Myocyte (in vitro differentiated cells): Measurements from ENCODE around the gene CDC42BPB. TPM values are rescaled to one million over a fixed set of nuclear protein-coding genes. Genes with fewer than 3 reads are reported as not detected.
A peak's percentile ranks its signal among the peaks of the same experiment; 100 is the strongest.

ENCODE experiments used
- DNase-seq: peaks from one replicate; pipeline ENCODE4 v3.0.0-alpha.2; 2012; ENCODE audit warnings: low read depth
- total RNA-seq: library from RNA; depleted of rRNA; stranded (reverse); fragments of >200 nt; gene quantifications from 2 replicates; pipeline ENCODE4 v1.2.3, GENCODE V29; 2014

Gene CDC42BPB
- total RNA-seq, 1 donor from 2014 or later, result 63.4 TPM

DNA sequence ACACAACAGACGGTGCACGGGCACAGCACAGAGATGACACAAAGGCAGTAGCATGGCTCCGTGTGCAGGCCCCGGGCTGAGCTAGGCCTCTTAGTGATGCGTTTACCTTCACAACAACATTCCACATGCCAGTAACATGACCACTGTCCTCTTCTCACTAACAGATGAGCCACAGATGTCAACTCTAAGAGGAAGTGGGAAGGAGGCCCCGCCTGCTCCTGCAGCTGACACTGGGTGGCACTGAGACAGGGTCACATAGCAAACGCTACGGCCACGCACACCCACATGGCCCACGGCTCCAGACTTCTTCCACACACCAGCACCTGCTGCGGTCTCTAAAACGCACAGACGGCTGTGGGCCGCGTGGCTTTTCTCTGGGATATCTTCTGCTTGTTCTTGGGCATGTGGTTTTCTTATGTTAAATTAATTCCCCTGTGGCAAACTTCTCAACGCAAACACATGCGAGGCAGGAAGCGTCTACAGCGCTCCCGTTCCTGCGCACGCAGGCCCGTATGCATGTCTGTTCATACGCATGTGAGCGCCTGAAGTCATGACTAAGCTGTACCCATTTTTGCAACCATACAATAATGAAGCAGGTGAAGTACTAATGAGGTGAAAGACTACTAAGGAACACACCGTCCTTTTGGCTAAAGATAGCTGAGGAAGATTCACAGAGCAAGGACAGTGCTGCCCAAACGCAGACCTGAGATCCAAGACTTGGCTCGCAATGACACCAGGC is 108.1 kb downstream of the CDC42BPB start:
- DNase-seq, result peak; percentile 92

DNA sequence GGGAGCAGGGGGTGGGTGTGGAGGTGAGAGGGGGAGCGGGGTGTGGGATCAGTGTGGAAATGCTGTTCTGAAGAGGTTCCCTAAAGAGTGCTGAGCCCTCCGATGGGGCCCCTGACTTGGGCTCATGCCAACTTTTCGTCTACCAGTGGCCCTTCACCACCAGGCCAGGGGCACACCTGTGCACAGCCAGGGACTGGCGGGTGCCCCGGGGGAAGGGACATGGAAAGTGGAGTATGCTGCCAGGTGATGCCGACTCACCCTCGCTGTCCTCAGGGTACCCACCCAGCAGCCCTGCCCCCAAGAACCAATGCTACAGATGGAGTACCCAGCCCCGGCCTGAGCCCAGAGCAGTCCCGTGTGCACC is 108.7 kb downstream of the CDC42BPB start:
- DNase-seq, result no peak

DNA sequence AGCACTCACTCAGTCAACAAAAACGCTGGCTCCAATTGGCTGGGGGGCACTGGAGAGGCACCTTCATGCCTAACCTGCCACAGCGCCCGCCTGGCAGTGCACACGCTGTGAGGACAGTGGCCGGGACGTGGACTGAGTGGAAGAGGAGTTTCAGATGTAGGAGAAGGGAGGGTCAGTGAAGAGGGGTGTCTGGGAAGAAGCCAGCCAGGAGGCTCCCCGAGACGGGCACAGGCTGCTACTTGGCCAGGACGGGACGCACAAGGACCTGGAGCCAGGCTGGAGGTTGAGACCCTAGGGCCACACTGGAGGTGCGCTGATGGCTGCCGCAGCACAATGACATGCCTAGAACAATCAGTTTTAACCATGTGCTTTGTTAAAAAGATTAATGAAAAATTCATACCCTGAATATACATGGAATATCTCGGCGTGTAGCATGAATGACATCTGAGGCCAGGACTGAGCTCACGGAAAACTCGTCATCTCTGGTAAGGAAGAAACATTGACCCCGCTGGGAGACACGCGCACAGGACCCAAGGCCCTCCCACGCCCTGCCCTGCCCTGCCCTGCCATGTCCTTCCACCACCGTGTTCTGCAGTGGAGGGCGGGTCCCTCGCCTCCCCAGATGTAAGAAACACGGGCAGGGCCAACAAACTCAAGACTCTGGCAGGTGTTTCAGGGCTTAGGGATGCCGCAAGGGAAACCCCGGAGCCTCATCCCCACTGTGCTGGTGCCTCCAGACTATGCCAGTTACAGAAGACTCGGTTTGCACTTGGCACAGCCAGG is 109.8 kb downstream of the CDC42BPB start:
- DNase-seq, result no peak

DNA sequence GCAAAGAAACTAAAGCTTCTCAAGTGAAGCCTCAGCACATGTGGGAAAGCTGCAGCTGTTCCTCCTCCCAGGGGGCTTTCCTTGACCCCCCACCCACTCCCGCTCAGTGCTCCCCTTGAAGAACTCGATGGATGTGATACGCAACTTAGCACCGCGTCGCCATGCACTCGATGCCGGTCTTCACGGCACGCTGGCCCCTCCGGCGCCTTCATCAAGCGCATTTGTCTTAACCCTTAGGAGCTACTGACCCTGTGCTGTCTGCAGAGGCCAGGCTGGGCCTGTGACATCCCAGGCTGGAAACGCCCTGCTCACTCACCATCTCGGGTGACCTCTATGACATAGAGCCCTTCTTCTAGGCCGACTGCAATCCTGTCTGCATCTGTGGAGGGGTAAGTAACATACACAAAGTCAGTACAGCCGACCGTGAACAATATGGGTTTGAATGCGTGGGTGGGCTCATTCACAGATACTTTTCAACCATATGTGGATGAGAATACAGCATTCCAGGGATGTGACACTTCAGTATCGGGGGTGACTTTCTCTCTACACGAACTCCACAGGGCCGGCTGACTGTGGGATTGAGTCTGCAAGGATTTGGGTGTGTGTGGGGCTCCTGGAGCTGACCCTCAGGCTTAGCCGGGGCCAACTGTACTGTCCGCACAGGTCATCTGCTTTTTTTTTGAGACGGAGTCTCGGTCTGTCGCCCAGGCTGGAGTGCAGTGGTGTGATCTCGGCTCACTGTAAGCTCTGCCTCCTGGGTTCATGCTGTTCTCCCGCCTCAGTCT is 111.8 kb downstream of the CDC42BPB start:
- no peak for DNase-seq

DNA sequence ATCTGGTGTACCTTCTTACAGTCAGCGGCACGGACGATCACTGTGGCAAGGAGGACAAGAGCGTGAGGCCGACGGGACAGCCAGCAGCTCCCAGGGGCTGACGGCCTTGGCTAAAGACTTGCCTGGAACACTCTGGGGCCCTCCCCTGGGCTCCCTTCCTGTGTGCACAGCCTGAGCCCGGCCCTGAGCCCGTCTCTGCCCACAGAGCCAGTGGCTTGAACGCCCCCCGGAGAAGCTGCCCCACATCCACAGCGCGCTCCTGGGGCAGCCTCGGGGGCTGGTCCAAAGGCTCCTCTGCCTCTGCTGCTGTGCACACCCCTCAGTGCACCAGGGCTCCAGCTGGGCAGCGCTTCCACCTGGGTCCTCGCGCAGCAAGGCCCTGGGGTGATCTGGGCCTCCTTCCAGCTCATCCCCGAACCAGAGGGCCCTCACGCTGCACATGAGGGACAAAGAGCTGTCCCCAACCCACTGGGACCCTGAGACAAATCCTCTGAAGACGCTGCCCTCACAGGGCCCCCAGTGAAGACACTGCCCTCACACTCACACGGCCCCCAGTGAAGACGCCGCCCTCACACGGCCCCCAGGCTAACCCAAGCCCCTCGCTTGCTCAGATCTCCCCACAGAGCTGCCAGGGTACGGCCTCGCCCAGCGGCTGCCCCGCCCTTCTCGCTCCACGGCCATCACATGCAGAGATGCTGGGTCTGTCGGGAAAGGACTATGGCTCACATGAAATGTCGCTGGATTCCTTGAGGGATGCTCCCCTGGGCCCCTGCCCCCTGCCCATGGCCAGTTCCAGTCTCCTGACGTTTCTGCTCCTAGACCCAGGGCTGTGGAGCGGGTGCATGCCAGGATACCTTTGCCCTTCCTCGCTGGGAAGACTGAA is 112.7 kb downstream of the CDC42BPB start:
- DNase-seq, result no peak

DNA sequence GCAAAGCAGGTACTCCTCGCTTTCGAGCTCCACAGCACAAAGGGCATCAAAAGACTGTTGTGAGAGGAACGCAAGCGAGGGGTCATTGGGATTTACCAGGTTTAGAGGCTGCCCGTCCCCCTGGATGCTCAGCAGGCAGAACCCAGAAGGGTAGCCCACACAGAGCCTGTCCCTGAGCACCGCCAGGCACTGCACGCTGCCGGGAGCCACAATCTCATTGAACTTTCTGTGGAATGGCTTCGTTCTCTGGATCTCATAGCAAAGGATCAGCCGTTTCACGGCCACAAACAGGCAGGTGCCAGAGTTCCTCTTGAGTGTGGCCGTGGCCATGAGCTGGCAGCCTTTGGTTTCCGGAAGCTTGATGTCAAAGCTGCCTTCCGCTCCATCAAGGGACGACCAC is 113.4 kb downstream of the CDC42BPB start:
- no peak for DNase-seq

DNA sequence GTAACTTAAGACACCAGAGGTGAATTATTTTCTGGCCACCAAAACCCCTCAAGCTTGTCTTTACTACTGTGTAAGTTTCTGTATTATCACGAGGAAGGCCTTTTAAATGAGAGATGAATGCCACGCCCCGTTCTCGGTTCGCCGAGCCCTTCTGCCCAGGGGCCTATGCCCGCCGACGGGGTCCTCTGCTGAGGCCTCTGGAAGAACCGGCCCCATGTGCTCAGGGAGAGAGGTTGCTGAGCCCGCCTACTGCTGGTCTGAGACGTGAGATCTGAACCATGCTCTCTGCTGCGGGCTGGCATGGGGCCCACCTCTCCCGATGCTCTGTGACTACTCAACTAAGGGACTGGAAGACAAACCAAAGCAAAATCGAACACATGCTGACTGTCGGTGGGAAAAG is 113.9 kb downstream of the CDC42BPB start:
- no peak for DNase-seq

DNA sequence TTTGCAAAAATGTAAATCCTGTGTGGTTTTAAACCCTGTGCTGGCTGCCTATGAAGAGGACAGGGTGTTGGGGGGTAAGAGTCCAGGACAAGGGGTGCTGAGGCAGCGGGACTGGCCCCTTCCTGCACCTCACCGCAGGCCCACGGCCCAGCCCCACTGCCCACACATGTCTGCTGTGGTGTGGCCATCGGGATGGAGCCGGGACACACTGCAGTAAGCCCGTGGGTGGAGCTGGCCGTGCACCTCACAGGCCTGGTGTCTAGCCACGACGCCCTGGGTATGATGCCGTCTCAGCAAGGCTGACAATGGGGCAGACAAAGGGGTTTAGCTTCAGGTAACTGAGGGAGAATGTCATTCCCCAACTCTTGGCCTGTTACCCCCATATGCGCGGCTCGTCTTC is 115.3 kb downstream of the CDC42BPB start:
- DNase-seq, result no peak

DNA sequence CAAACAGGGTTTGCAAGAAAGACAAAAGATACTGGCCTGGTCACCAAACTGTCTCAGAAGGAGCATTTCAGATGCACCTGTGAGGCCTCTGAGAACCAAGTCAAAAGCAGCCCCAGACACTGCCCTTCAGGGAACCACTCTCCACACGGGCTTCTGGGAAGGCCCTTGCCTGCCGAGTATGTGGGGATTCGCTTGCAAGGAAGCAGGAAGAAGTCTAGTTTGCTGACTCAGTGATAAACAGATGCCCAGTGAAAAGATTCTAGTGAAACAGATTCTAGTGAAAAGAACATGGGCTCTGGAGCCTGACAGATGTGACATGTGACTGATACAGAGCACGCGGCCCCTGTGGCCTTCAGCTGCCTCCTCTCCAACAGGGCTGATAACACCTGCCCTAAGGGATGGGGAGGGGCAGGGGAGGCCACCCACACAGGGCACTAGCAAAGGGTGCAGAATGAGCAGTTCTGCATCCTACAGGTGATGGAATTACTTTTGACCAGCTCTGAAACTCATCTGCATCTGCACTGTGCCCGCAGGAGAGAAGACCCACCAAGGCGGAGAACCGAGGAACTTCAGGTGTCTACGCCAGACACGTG is 115.8 kb downstream of the CDC42BPB start:
- no peak for DNase-seq

DNA sequence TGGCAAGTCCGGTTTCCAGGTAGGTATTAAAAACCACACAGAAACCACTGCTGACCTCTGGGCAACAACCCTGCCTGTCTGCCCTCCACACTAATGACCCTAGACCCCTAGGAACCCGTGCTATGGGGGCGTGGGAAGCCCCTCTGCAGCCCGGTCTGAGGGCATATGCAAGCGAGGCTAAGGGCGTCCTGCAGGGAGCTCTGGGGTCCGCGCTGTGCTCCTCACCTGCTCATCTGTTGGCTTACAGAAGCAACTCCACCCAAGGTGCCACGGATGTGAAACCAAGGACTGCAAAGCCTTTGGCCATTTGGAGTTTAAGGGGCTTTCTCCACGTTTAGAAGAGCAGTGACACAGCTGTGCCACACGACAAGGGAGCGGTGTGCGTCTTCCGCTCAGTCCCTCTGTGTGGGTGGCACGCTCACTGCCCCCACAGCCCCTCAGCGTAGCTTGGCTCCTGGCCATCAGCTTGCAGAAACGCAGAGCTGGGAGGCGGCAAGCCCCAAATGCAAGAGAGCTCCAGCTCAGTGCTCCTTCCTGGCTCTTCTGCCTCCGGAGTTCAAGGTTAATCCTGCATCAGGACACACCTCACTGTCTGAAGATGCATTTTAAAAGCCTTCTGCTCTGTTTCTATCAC is 116.5 kb downstream of the CDC42BPB start:
- no peak for DNase-seq

DNA sequence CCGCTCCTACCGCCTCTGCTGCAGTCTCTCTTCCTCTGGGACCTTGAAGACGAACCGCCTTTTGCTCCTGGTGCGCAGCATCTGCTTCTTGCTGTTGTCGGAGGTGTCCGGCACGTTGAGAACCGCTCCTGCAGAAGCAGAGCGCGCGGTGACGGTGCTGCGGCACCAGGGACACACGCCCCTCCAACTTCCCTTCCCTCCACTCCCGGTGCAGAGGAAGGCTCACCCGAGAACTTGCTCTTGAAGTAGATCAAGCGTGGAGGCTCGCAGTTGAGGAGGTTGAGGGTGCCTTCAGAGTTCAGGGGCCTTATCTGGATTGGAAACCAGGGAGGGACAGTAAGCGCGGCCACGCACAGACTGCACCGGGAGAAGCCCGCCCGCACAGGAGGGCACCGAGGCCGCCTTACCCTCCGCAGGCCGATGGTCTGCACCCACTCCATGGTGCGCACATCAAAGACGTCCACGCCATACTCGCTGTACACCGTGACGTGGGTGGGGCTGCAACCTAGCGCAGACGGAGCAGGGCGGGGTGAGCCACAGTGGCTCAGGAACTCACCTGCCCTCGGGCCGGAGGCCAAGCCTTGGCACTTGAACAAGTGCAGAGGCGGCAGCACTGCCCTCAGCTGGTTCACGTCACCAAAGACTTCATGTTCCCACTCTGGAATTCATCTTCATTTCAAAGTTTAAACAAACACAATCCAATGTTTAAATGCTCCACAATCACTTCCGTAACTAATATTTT is 117.4 kb downstream of the CDC42BPB start:
- no peak for DNase-seq

DNA sequence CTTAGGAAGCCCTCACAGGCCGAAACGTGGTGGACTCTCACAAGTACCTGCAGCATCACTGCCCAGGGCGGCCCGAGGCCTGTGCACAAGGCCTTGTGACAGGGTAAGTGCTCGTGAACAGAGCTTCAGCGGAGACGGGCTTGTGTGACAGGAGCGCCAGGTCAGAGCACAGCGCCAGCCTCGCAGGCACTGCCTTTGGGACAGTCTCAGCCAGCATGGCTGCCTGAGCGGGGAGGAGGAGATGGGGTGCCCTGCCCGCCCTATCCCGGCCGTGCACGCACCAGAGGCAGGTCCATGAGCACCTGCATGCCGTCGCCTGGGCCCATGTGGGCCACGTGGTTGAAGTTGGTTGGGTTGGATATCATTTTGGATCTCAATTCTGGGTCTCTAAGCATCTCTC is 118.0 kb downstream of the CDC42BPB start:
- DNase-seq, result no peak

DNA sequence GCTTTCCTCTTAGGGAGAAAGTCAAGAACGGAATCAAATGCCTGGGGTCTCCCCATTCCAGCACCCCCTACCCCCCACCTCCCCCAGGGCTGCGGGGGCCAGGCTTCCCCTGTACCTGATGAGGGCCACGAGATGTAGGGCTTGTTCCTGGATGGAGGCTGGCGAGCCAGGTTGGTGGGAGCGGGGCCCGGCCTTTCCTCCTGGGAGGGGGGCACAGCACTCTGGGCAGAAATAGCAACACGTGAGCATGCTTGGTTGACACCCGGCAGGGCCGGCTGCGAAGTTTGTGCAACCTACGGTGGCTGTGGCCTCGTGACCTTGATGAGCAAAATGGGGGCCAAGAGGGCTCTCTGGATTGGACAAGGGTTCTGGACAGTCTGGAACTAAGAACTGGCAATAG is 119.2 kb downstream of the CDC42BPB start:
- no peak for DNase-seq

DNA sequence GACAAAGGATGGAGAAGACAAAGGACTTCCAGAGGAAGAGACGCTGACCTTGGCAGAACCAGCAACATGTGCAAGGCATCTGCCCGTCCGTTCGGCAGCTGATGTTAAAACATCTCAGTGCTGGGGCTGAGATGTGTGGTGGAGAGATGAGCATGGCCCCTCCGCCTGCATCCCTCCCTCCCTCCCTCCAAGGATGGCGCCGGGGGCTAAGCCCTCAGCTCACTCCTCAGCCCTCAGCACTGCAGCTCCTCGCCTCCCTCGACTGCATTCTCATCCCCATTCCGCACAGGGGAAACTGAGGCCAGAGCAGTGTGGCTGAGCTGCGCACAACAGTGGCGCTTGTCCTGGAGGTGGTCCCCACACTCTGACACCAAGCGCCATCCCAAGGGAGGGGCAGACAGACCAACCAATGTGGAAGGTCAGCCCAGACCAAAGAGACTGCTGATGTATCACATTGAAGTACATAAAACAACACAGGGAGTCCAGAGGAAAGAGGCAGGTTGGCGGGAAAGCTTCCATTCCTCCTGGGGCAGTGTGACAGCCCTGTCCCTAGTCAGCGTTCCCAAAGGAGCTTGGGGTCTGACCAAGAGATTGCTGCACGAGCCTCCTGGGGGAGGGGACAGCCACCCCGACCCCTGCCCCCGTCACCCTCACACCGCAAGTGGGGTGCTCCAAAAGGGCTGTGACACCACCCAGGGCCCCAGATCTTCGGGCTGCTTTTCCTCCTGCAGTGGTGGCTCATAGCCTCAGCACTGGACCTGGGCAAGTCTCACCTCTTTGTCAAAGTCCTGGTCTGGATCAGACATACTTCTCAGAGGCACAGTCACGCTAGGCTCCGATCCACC is 119.8 kb downstream of the CDC42BPB start:
- no peak for DNase-seq

DNA sequence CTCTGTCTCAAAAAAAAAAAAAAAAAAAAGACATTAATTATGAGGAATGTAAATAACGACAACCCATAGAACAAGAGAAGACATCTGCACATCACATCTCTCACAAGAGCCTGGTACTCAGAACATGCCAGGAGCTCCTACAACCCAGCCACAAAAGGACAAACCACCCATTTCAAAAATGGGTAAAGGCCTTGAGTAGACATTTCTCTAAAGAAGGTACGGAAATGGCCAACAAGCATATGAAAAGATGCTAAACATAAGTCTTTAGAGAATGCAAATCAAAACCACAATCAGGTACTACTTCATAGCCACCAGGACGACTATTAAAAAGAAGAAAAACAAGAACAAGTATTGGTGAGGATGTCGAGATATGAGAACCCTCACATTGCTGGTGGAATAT is 121.6 kb downstream of the CDC42BPB start:
- DNase-seq, result no peak

DNA sequence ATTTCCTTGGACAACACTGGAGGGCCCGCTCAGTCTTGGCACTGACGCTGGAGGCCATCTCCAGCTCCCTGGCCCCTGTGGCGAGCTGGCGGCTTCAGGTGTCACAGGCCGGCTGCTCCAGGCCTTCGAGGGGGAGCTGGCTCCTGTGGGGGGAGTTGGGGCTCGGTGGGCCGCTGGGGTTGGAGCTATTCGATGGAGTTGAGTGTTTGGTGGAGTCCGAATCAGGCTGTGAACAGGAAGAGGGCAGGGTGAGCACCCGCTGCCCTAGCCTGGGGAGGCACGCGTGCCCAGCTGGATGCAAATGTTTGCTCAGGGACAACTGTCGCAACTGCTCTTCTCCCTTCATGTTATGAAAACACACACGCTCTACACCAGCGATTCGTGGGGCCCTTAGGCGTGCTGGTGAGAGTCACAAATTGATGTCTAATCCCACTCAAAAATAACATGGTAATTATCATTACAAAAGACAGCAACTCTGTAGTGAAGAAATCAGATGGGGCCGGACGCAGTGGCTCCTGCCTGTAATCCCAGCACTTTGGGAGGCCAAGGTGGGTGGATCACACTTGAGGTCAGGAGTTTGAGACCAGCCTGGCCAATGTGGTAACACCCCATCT is 123.6 kb downstream of the CDC42BPB start:
- DNase-seq, result no peak

DNA sequence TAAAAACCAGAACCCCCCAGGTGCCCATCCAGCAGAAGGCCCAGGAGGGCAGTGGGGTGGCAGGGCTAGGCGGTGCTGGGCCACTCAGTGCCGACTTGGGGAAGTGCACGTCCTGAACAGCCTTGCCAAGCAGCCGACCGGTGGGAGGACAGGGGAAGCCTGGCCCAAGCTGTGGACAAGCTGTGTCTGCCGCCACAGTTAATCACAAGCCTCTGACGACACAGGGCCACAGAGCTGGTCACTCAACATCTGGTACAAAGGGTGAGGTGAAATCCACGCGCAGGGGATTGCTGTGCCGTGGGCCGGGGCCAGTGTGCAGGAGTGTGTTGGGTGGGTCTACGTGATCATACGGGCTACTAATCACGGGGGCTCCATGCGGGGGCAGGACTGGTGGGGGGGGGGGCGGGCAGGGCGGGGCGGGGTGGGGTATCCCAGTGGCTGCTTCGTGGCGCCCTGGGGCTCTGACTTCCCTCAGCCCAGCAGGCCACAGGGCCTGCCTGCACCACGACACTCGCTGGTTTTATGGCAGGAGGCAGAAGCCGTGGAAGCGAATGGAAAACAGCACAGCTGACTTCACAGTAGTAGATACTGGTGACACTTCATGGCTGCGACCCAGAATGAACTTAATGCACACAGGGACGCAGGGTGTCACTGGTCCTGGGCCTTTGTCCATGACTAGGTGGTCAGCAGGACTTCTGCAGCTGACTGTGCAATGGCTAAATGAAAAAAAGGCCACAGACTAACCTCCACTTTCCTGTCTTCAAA is 124.7 kb downstream of the CDC42BPB start:
- DNase-seq, result peak; percentile 26
